Duodenal mucosa (tissue), 2 donors: ENCODE measurements around the gene TLR6.

ENCODE experiments used
- H3K27ac ChIP-seq: one replicate; pipeline ENCODE4 v1.7.0; 2013; ENCODE audit warnings: low read depth, low read length
- H3K27me3 ChIP-seq, 2 donors: one replicate each; pipeline ENCODE4 v1.7.0; 2013; ENCODE audit warnings: low read length in 2 of 2, control low read depth in 1 of 2; ENCODE audit not compliant: insufficient read depth in 2 of 2, control insufficient read depth in 1 of 2
- H3K36me3 ChIP-seq, 2 donors: one replicate each; pipeline ENCODE4 v1.7.0; 2013; ENCODE audit warnings: low read length in 2 of 2, control low read depth in 1 of 2; ENCODE audit not compliant: insufficient read depth in 2 of 2, control insufficient read depth in 1 of 2
- H3K4me1 ChIP-seq, 2 donors: one replicate each; pipeline ENCODE4 v1.7.0; 2013; ENCODE audit warnings: low read length in 2 of 2, control low read depth in 1 of 2; ENCODE audit not compliant: insufficient read depth in 2 of 2, control insufficient read depth in 1 of 2
- H3K4me3 ChIP-seq, 2 donors: one replicate each; pipeline ENCODE4 v1.7.0; 2013; ENCODE audit warnings: low read length in 2 of 2, low read depth in 1 of 2
- H3K9ac ChIP-seq, 2 donors: one replicate each; pipeline ENCODE4 v1.7.0; 2013; ENCODE audit warnings: low read length in 2 of 2, low read depth in 1 of 2
- H3K9me3 ChIP-seq, 2 donors: one replicate each; pipeline ENCODE4 v1.7.0; 2013; ENCODE audit warnings: low read length in 2 of 2, control low read depth in 1 of 2; ENCODE audit not compliant: control insufficient read depth in 1 of 2

The TLR6 gene

DNA sequence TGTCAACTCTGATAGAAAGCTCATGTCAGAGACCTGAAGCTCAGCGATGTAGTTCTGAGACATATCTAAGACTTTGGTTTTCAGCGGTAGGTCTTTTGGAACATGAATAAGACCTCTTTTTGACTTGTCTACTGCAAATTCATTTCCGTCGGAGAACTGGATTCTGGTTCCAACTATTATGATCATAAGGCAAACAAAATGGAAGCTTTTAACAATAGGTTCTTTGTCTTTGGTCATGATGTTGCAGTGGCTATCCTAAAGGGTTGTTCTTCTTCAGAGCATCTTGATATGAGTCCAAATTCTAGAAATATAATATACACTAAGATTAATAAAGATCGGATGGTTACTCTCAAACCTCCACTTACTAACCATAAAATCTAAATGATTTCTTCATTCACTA is 27.4 kb downstream of the TLR6 start:
- Histone ChIP-seq H3K36me3 (no peaks in the 10 kb centered on the region), H3K4me1 (no peaks in the 10 kb centered on the region), H3K27me3 (no peaks in the 10 kb centered on the region), H3K9ac (no peak overlapping the region), H3K27ac (no peak overlapping the region), H3K4me3 (no peak overlapping the region), H3K9me3 (peaks cover 4 to 6% of the 10 kb centered on the region in 2 donors)

DNA sequence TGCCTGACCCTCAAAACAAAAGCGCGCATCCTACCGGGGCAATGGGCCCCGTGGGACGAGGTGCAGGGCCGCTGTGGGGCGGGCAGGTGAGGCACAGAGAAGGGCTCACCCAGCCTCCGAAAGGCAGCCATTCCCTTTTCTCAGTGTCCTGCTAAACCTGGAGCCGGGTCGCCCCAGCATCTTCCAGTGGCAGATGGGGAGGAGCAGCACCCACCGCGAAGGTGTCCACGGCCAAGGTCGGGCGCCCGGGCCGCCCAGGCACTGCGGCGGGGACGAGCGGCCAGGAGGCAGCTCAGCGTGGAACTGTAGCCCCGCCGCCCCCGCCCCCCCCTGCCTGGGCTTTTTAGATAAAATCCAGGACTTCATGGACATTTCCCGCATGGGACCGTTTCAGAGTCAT is 32.9 kb downstream of the TLR6 start:
- no peaks in the 10 kb centered on the region for H3K36me3 ChIP-seq

DNA sequence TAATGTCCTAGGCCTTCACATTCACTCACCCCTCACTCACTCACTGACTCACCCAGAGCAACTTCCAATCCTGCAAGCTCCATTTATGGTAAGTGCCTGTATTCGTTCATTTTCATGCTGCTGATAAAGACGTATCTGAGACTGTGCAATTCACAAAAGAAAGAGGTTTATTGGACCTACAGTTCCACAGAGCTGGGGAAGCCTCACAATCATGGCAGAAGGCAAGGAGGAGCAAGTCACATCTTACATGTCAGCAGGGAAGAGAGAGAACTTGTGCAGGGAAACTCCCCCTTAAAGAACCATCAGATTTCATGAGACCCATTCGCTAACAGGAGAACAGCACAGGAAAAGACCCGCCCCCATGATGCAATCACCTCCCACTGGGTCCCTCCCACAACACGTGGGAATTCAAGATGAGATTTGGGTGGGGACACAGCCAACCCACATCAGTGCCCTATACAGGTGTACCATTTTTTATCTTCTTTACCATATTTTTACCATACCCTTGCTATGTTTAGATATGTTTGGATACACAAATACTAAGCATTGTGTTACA is 33.8 kb downstream of the TLR6 start:
- no peaks in the 10 kb centered on the region for H3K4me1 ChIP-seq
- H3K27ac ChIP-seq, result no peak overlapping the region
- no peak overlapping the region for H3K4me3 ChIP-seq
- H3K9ac ChIP-seq, result no peak overlapping the region
- H3K36me3 ChIP-seq, result no peaks in the 10 kb centered on the region
- no peaks in the 10 kb centered on the region for H3K27me3 ChIP-seq
- no peaks in the 10 kb centered on the region for H3K9me3 ChIP-seq

More for the DNA sequence above, 32.9 kb downstream of the TLR6 start:
- Histone ChIP-seq H3K27ac (no peak overlapping the region), H3K9ac (no peak overlapping the region), H3K9me3 (no peaks in the 10 kb centered on the region), H3K4me3 (no peak overlapping the region), H3K4me1 (no peaks in the 10 kb centered on the region), H3K27me3 (no peaks in the 10 kb centered on the region)

DNA sequence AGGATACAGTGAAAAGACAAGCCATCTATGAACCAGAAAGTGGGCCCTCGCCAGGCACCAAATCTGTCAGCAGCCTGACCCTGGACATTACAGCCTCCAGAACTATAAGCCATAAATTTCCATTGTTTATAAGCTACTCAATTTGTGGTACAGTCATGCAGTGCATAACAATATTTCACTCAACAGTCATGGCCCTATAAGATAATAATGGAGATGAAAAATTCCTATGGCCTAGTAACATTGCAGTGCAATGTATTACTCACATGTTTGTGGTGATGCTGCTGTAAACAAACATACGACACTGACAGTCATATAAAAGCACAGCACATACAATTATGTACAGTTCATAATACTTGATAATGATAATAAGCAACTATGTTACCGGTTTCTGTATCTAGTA is 34.9 kb downstream of the TLR6 start:
- H3K27ac ChIP-seq, result no peak overlapping the region

DNA sequence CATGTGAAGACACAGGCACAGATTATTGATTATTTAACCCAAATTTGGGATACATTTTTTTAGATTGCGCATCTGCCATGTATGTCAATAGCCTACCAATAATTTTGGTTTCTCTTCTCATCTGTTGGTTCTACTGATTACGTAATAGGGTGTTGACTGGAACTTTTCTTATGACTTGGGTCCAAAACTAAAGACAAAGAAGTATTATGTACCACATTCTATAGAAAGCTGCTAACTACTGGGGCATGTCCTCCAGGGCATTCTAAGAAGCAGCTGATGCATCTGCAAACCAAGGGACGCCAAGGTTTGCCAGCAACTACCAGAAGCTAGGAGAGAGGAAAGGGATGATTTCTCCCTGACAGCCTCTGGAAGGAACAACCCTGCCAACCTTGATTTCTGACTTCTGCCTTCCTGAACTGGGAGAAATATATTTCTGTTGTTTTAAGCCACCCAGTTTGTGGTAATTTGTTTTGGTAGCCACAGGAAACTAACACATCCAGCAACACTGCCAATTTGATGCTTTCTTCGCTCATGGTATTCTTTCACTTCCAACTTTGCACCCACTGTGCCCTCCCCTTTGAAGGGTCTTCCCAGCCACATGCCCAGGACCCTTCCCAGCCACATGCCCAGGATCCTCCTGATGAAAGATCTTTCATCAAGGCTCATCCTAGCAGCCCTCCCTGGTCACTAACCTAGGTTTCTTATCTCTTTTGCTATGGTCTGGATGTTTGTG is 36.1 kb downstream of the TLR6 start:
- H3K9ac ChIP-seq, result no peak overlapping the region
- H3K27me3 ChIP-seq, result no peaks in the 10 kb centered on the region
- no peaks in the 10 kb centered on the region for H3K4me1 ChIP-seq
- peaks cover 0 to under 1% of the 10 kb centered on the region in 2 donors for H3K9me3 ChIP-seq
- no peak overlapping the region for H3K4me3 ChIP-seq
- no peak overlapping the region for H3K27ac ChIP-seq
- no peaks in the 10 kb centered on the region for H3K36me3 ChIP-seq

More for the DNA sequence above, 34.9 kb downstream of the TLR6 start:
- Histone ChIP-seq H3K4me3 (no peak overlapping the region), H3K9ac (no peak overlapping the region), H3K27me3 (no peaks in the 10 kb centered on the region), H3K36me3 (no peaks in the 10 kb centered on the region), H3K4me1 (no peaks in the 10 kb centered on the region), H3K9me3 (no peaks in the 10 kb centered on the region)

DNA sequence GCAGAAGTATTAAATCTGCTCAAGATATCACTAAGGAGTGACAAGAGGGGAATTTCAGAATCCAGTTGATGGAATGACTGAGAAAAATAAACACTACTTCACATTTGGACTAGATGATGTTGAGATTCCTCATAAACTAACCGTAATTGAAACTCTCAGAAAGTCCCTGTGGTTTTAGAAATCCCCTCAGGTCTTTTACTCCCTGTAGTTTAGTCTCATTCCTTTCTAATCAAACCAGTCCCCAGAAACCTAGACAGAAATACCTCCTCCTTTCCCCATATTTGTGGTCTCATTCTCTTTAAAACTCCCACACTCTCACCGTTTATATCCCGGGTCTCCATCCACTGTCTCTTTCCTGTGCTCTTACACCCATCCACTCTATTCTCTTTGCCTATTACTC is 37.0 kb downstream of the TLR6 start:
- H3K4me1 ChIP-seq, result no peaks in the 10 kb centered on the region

DNA sequence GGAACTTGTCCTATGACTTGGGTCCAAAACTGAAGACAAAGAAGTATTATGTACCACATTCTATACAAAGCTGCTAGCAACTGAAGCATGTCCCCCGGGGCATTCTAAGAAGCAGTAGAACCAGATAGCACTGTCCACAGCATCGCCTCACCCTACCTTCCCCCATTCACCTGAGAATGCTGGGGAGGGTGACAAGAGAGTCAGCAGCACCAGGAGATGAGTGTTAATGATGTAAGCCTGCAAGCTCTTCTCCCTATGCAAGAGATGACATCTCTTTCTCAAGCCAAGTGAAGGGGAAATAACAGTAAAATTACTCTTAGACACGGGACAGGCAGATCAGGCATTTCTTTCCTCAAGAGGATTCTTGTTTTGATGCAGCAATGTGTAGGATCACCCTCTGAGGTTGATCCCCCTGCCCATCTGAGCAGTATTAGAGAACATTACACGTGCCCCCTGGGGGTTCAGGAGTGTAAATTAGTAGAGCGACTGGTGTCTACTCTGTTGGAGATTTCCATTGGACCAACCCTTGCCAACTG is 38.1 kb downstream of the TLR6 start:
- Histone ChIP-seq H3K36me3 (no peaks in the 10 kb centered on the region), H3K27me3 (no peaks in the 10 kb centered on the region), H3K4me3 (no peak overlapping the region), H3K9me3 (peaks cover 3 to 6% of the 10 kb centered on the region in 2 donors), H3K4me1 (no peaks in the 10 kb centered on the region), H3K9ac (no peak overlapping the region), H3K27ac (no peak overlapping the region)

More for the DNA sequence above, 37.0 kb downstream of the TLR6 start:
- no peak overlapping the region for H3K4me3 ChIP-seq
- peaks cover 3 to 6% of the 10 kb centered on the region in 2 donors for H3K9me3 ChIP-seq
- H3K27me3 ChIP-seq, result no peaks in the 10 kb centered on the region
- no peaks in the 10 kb centered on the region for H3K36me3 ChIP-seq
- H3K27ac ChIP-seq, result no peak overlapping the region
- H3K9ac ChIP-seq, result no peak overlapping the region

DNA sequence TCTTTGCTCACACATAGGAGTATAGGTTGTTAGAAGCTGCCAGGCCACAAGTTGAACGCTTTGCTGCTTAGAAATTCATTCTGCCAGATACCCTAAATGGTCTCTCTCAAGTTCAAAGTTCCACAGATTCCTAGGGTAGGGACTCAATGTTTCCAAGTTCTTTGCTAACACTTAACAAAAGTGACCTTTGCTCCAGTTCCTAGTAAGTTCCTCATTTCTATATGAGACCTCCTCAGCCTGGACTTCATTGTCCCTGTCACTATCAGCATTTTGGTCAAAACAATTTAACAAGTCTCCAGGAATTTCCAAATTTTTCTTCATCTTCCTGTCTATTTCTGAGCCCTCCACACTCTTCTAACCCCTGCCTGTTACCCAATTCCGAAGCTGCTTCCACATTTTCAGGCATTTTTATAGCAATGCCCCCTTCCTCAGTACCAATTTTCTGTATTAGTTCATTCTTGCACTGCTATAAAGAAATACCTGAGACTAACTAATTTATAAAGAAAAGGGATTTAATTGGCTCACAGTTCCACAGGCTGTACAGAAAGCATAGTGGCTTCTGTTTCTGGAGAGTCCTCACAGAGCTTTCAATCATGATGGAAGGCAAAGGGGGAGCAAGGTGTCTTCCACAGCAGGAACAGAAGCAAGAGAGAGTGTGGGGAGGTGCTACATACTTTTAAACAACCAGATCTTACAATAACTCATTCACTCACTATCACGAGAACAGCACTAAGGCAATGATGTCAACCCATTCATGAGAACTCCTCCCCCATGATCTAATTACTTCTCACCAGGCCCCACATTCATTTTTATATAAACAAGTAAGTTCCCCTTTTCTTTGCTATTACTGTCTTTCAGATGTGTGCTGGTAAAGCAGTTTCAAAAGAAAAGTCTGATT is 40.5 kb downstream of the TLR6 start:
- Histone ChIP-seq H3K4me1 (no peaks in the 10 kb centered on the region), H3K27me3 (no peaks in the 10 kb centered on the region), H3K9ac (no peak overlapping the region), H3K27ac (no peak overlapping the region), H3K4me3 (no peak overlapping the region), H3K36me3 (no peaks in the 10 kb centered on the region), H3K9me3 (peaks cover 3 to 6% of the 10 kb centered on the region in 2 donors)

DNA sequence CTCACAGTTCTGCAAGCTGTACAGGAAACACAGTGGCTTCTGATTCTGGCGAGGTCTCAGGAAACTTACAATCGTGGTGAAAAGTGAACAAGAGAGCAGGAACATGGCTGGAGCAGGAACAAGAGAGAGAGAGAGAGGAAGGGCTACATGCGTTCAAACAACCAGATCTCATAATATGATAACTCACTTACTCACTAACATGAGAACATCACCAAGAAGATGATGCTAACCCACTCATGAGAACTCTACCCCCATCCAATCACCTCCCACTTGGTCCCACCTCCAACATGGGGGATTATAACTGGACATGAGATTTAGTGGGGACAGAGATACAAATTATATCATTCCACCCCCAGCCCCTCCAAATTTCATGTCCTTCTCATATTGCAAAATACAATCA is 42.2 kb downstream of the TLR6 start:
- no peaks in the 10 kb centered on the region for H3K36me3 ChIP-seq
- no peaks in the 10 kb centered on the region for H3K27me3 ChIP-seq
- no peak overlapping the region for H3K9ac ChIP-seq
- H3K4me3 ChIP-seq, result no peak overlapping the region
- no peaks in the 10 kb centered on the region for H3K4me1 ChIP-seq
- no peak overlapping the region for H3K27ac ChIP-seq
- peaks cover 3 to 6% of the 10 kb centered on the region in 2 donors for H3K9me3 ChIP-seq

DNA sequence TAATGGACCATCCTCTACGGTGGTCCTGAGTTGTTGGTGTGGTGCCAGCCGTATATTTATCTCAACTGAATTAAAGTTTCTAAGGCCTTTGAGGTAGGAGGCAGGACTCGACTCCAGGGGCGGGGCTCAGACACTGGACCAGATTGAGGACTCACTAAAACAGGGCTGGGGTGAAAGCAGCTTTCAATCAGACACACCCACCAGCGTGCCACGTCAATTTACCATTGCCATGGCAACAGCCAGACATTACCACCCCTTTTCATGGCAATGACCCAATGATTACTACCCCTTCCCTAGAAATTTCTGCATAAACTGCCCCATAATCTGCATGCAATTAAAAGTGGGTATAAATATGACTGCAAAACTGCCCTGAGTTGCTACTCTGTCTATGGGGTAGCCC is 45.3 kb downstream of the TLR6 start:
- Histone ChIP-seq H3K9ac (no peak overlapping the region), H3K4me3 (no peak overlapping the region), H3K9me3 (peaks cover 3 to 6% of the 10 kb centered on the region in 2 donors), H3K27me3 (no peaks in the 10 kb centered on the region), H3K4me1 (no peaks in the 10 kb centered on the region), H3K27ac (no peak overlapping the region), H3K36me3 (no peaks in the 10 kb centered on the region)
